Measurements from ENCODE around the gene APOH.
"Not testable (repeated sequence)": the region's sequence is repeated elsewhere in the genome, so short reads cannot be mapped to it uniquely, and the experiment has no call there.

Gene APOH

GRCh38 chr17:66228887-66229782 is at the start of gene APOH:
Gene APOH, minus strand, starts transcription at chr17:66229415. Its CDS starts 36 bp downstream, at chr17:66229379.
- no peak for DNase-seq

- DNase-seq, result no peak
These were observed 48.0 kb upstream of the APOH start for GRCh38 chr17:66277191-66277590.

- no peak for DNase-seq
These were observed 47.2 kb upstream of the APOH start for GRCh38 chr17:66276328-66276937.

GRCh38 chr17:66275651-66276050 is 46.4 kb upstream of the APOH start:
- no peak for DNase-seq

- no peak for DNase-seq
These were observed 44.3 kb upstream of the APOH start for GRCh38 chr17:66273586-66273848.

GRCh38 chr17:66272811-66273585 is 43.8 kb upstream of the APOH start:
- no peak for DNase-seq

- DNase-seq, result no peak
These were observed 42.3 kb upstream of the APOH start for GRCh38 chr17:66271512-66271911.

- DNase-seq, result no peak
These were observed 40.9 kb upstream of the APOH start for GRCh38 chr17:66270106-66270505.

GRCh38 chr17:66268247-66268927 is 39.2 kb upstream of the APOH start:
- DNase-seq, result no peak

- DNase-seq, result no peak
These were observed 35.5 kb upstream of the APOH start for GRCh38 chr17:66264696-66265095.

- no peak for DNase-seq
These were observed 33.6 kb upstream of the APOH start for GRCh38 chr17:66262767-66263166.

- DNase-seq, result no peak
These were observed 31.5 kb upstream of the APOH start for GRCh38 chr17:66260688-66261087.

- DNase-seq, result no peak
These were observed 31.1 kb upstream of the APOH start for GRCh38 chr17:66260275-66260674.

GRCh38 chr17:66255527-66255971 is 26.3 kb upstream of the APOH start:
- no peak for DNase-seq

- peak; percentile 37 for DNase-seq
These were observed 25.9 kb upstream of the APOH start for GRCh38 chr17:66255112-66255511.

GRCh38 chr17:66253458-66253857 is 24.2 kb upstream of the APOH start:
- DNase-seq, result not testable (repeated sequence)

- DNase-seq, result no peak
These were observed 21.5 kb upstream of the APOH start for GRCh38 chr17:66250686-66251085.

GRCh38 chr17:66248285-66248684 is 19.1 kb upstream of the APOH start:
- no peak for DNase-seq

- DNase-seq, result no peak
These were observed 12.6 kb upstream of the APOH start for GRCh38 chr17:66241839-66242238.

- no peak for DNase-seq
These were observed 11.4 kb upstream of the APOH start for GRCh38 chr17:66240630-66241029.

- DNase-seq, result no peak
These were observed 10.8 kb upstream of the APOH start for GRCh38 chr17:66240013-66240412.

GRCh38 chr17:66235377-66235994 is 6.3 kb upstream of the APOH start:
- no peak for DNase-seq

- DNase-seq, result no peak
These were observed 5.4 kb upstream of the APOH start for GRCh38 chr17:66234611-66235010.

Measured in activated gamma-delta T cell treated with Interleukin-2 at 50 U/mL for 16 hours (primary cell).